HG03558 (cell line): ENCODE measurements around the gene MAFF.
"Not testable (repeated sequence)": the region's sequence is repeated elsewhere in the genome, so short reads cannot be mapped to it uniquely, and the experiment has no call there.

ENCODE experiments used
- ATAC-seq: cut with Tn5 transposase; IDR thresholded peaks from one replicate; pipeline ENCODE4 v1.9.1; 2021; ENCODE audit warnings: moderate number of reproducible peaks; ENCODE audit not compliant: unreplicated experiment; ENCODE audit errors: extremely low read depth

The MAFF gene

GRCh38 chr22:38221908-38222796 lies 20.4 kb downstream of the MAFF start:
- ATAC-seq, result no peak

GRCh38 chr22:38222797-38223119 lies 21.0 kb downstream of the MAFF start:
- ATAC-seq, result no peak

- ATAC-seq, result no peak
Measured at GRCh38 chr22:38223289-38223960, 21.6 kb downstream of the MAFF start.

- no peak for ATAC-seq
Measured at GRCh38 chr22:38226853-38227649, 25.3 kb downstream of the MAFF start.

GRCh38 chr22:38228326-38228872 lies 26.6 kb downstream of the MAFF start:
- ATAC-seq, result no peak

GRCh38 chr22:38228873-38229740 lies 27.3 kb downstream of the MAFF start:
- ATAC-seq, result no peak

GRCh38 chr22:38230108-38230825 lies 28.5 kb downstream of the MAFF start:
- ATAC-seq, result no peak

- no peak for ATAC-seq
Measured at GRCh38 chr22:38230916-38231315, 29.1 kb downstream of the MAFF start.

- ATAC-seq, result no peak
Measured at GRCh38 chr22:38232196-38232595, 30.4 kb downstream of the MAFF start.

GRCh38 chr22:38233427-38233826 lies 31.6 kb downstream of the MAFF start:
- ATAC-seq, result no peak

- ATAC-seq, result not testable (repeated sequence)
Measured at GRCh38 chr22:38233856-38234255, 32.1 kb downstream of the MAFF start.

GRCh38 chr22:38235240-38235850 lies 33.6 kb downstream of the MAFF start:
- ATAC-seq, result no peak

- no peak for ATAC-seq
Measured at GRCh38 chr22:38236786-38237185, 35.0 kb downstream of the MAFF start.

- no peak for ATAC-seq
Measured at GRCh38 chr22:38238519-38239071, 36.8 kb downstream of the MAFF start.

GRCh38 chr22:38239101-38239761 lies 37.4 kb downstream of the MAFF start:
- ATAC-seq, result no peak

- no peak for ATAC-seq
Measured at GRCh38 chr22:38240734-38241252, 39.0 kb downstream of the MAFF start.

- no peak for ATAC-seq
Measured at GRCh38 chr22:38243007-38243765, 41.4 kb downstream of the MAFF start.
